ENCODE measurements around the gene NPLOC4. TPM values are rescaled to one million over a fixed set of nuclear protein-coding genes. Genes with fewer than 3 reads are reported as not detected.
A peak's percentile ranks its signal among the peaks of the same experiment; 100 is the strongest.

Gene NPLOC4
- total and polyA plus RNA-seq, 2 of the 13 experiments (the other 11 are each of a cell fraction or from before 2014, with no cell fraction given): 57.0 to 97.0 TPM

GRCh38 chr17:81666342-81667191 is 29.7 kb upstream of the NPLOC4 start, which contains the start of the genes CCDC137 and OXLD1 (continued):
- TF ChIP-seq ATF2 (CRISPR knock-in tag; IDR thresholded peaks at IDR 0.05) (peak; percentile 70; the same call in 1 of the 2 replicates), ESRRA (CRISPR knock-in tag; IDR thresholded peaks at IDR 0.05; ENCODE audit: low read depth) (peak; percentile 68), CHD2 (IDR thresholded peaks at IDR 0.05; ENCODE audit: low read depth, low read length) (peak; percentile 53; the same call in 1 of the 2 replicates), FOXP4 (CRISPR knock-in tag; IDR thresholded peaks at IDR 0.05) (peak; percentile 36; the same call in 1 of the 2 replicates), MAF1 (CRISPR knock-in tag; IDR thresholded peaks at IDR 0.05; ENCODE audit: borderline replicate concordance) (peak; percentile 88; the same call in 1 of the 2 replicates), RORA (CRISPR knock-in tag; IDR thresholded peaks at IDR 0.05) (no peak), ATF1 (CRISPR knock-in tag; IDR thresholded peaks at IDR 0.05) (no peak), MATR3 (CRISPR knock-in tag; IDR thresholded peaks at IDR 0.05) (no peak), ZSCAN22 (CRISPR knock-in tag; IDR thresholded peaks at IDR 0.05) (no peak), KLF6 (CRISPR knock-in tag; IDR thresholded peaks at IDR 0.05) (0 out of 2 replicates have a peak, but pooled peaks have one; percentile 62), RBM39 (IDR thresholded peaks at IDR 0.05; ENCODE audit: low read depth, low read length, poor library complexity, severe bottlenecking) (peak; percentile 82), ZBTB38 (CRISPR knock-in tag; IDR thresholded peaks at IDR 0.05) (peak; percentile 42), PBX2 (CRISPR knock-in tag; IDR thresholded peaks at IDR 0.05) (peak; percentile 100), FOXK1 (CRISPR knock-in tag; IDR thresholded peaks at IDR 0.05; ENCODE audit: borderline replicate concordance, low read depth) (peak; percentile 86; the same call in 1 of the 2 replicates), ZNF251 (CRISPR knock-in tag; IDR thresholded peaks at IDR 0.05) (no peak), ZSCAN9 (CRISPR knock-in tag; IDR thresholded peaks at IDR 0.05; ENCODE audit: borderline replicate concordance) (peak; percentile 18; the same call in 1 of the 2 replicates), NFIB (CRISPR knock-in tag; IDR thresholded peaks at IDR 0.05; ENCODE audit: borderline replicate concordance) (no peak)
- TF ChIP-seq, protein P1, sequence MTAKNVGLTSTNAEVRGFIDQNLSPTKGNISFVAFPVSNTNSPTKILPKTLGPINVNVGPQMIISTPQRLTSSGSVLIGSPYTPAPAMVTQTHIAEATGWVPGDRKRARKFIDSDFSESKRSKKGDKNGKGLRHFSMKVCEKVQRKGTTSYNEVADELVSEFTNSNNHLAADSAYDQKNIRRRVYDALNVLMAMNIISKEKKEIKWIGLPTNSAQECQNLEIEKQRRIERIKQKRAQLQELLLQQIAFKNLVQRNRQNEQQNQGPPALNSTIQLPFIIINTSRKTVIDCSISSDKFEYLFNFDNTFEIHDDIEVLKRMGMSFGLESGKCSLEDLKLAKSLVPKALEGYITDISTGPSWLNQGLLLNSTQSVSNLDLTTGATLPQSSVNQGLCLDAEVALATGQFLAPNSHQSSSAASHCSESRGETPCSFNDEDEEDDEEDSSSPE (CRISPR knock-in tag; IDR thresholded peaks at IDR 0.05): peak; percentile 78
- TF ChIP-seq, protein P2, sequence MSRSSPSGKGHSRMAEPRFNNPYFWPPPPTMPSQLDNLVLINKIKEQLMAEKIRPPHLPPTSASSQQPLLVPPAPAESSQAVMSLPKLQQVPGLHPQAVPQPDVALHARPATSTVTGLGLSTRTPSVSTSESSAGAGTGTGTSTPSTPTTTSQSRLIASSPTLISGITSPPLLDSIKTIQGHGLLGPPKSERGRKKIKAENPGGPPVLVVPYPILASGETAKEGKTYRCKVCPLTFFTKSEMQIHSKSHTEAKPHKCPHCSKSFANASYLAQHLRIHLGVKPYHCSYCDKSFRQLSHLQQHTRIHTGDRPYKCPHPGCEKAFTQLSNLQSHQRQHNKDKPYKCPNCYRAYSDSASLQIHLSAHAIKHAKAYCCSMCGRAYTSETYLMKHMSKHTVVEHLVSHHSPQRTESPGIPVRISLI (CRISPR knock-in tag; IDR thresholded peaks at IDR 0.05; ENCODE audit: borderline replicate concordance): no peak
- TF ChIP-seq, protein P3, sequence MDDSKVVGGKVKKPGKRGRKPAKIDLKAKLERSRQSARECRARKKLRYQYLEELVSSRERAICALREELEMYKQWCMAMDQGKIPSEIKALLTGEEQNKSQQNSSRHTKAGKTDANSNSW (CRISPR knock-in tag; IDR thresholded peaks at IDR 0.05; ENCODE audit: borderline replicate concordance): peak; percentile 90; the same call in 1 of the 2 replicates

Measured in HepG2 (cell line).